Osteoblast (primary cell): ENCODE measurements around the gene NOTUM. TPM values are rescaled to one million over a fixed set of nuclear protein-coding genes. Genes with fewer than 3 reads are reported as not detected.

Source experiments
- DNase-seq: peaks from one replicate; pipeline ENCODE4 v3.0.0; 2011; ENCODE audit warnings: low spot score, mixed read lengths; ENCODE audit not compliant: insufficient read length; ENCODE audit errors: missing footprints
- H2AFZ ChIP-seq: 2 replicates; pipeline ENCODE4 v1.6.0; 2011; ENCODE audit warnings: mild to moderate bottlenecking, low read length
- H3K27ac ChIP-seq: 2 replicates; pipeline ENCODE4 v1.5.1; 2011; ENCODE audit warnings: mild to moderate bottlenecking, low read depth, low read length, moderate library complexity
- H3K27me3 ChIP-seq: 2 replicates; pipeline ENCODE4 v1.6.0; 2012; ENCODE audit warnings: mild to moderate bottlenecking, control low read depth, inconsistent platforms, low read length, moderate library complexity; ENCODE audit not compliant: insufficient read depth
- H3K36me3 ChIP-seq: 2 replicates; pipeline ENCODE4 v1.5.1; 2011; ENCODE audit warnings: mild to moderate bottlenecking, low read length, control low read depth, moderate library complexity; ENCODE audit not compliant: insufficient read depth
- H3K4me1 ChIP-seq: 2 replicates; pipeline ENCODE4 v1.5.1; 2011; ENCODE audit warnings: mild to moderate bottlenecking, low read length, control low read depth, moderate library complexity; ENCODE audit not compliant: insufficient read depth
- H3K4me2 ChIP-seq: 2 replicates; pipeline ENCODE4 v1.6.0; 2011; ENCODE audit warnings: mild to moderate bottlenecking, low read length; ENCODE audit not compliant: insufficient read depth
- H3K4me3 ChIP-seq: fragments of 200-600 bp; sonication (generic); 3 replicates; pipeline ENCODE4 v1.5.1; 2012; ENCODE audit warnings: mild to moderate bottlenecking, low read length, inconsistent platforms; ENCODE audit not compliant: insufficient read depth
- H3K79me2 ChIP-seq: 2 replicates; pipeline ENCODE4 v1.6.0; 2012; ENCODE audit warnings: mild to moderate bottlenecking, low read length, control low read depth, inconsistent platforms; ENCODE audit not compliant: insufficient read depth
- H3K9me3 ChIP-seq: 2 replicates; pipeline ENCODE4 v1.5.1; 2011; ENCODE audit warnings: low read depth, low read length, control low read depth
- H4K20me1 ChIP-seq: 2 replicates; pipeline ENCODE4 v1.6.0; 2012; ENCODE audit warnings: mild to moderate bottlenecking, low read length, control low read depth; ENCODE audit not compliant: insufficient read depth
- CTCF ChIP-seq: IDR thresholded peaks from 2 replicates; pipeline ENCODE4 v1.5.1; 2011; ENCODE audit warnings: mild to moderate bottlenecking, low read depth, low read length, moderate library complexity; ENCODE audit errors: extremely low read depth
- total RNA-seq: library from RNA; depleted of rRNA; stranded (reverse); fragments of >200 nt; gene quantifications from 2 replicates; pipeline ENCODE4 v1.2.3, GENCODE V29; 2012

The NOTUM gene
- total RNA-seq, 1 donor: 0.72 TPM

- Histone ChIP-seq H3K27ac (no peak within 1 kb of the TSS), H3K4me3 (peak within 1 kb of the TSS; percentile 82), H3K27me3 (no peaks in the 10 kb centered on the region), H3K4me2 (peak within 1 kb of the TSS; percentile 79), H3K4me1 (peaks cover 9% of the 10 kb centered on the region), H3K36me3 (peaks cover 47% of the 10 kb centered on the region), H4K20me1 (peaks cover 35% of the 10 kb centered on the region), H3K9me3 (no peaks in the 10 kb centered on the region), H3K79me2 (peaks cover 34% of the 10 kb centered on the region), H2AFZ (peak within 1 kb of the TSS; percentile 2)
- TF ChIP-seq CTCF: no peak
- DNase-seq: peak; percentile 100
Observed at GRCh38 chr17:81911277-81911961, 49.6 kb downstream of the NOTUM start, which contains the start of gene PCYT2. PCYT2 (minus strand) TSS chr17:81911399; CDS start chr17:81911355, 44 bp downstream.

GRCh38 chr17:81910840-81911276 lies 50.1 kb downstream of the NOTUM start:
- peak overlapping the region; percentile 82 for H3K4me3 ChIP-seq
- peaks cover 43% of the 10 kb centered on the region for H3K36me3 ChIP-seq
- DNase-seq: peak; percentile 96
- no peak overlapping the region for H3K27ac ChIP-seq
- no peaks in the 10 kb centered on the region for H3K9me3 ChIP-seq
- no peaks in the 10 kb centered on the region for H3K27me3 ChIP-seq
- TF ChIP-seq CTCF: no peak
- H3K79me2 ChIP-seq: peaks cover 29% of the 10 kb centered on the region
- H2AFZ ChIP-seq: peak overlapping the region; percentile 2
- H3K4me1 ChIP-seq: peaks cover 5% of the 10 kb centered on the region
- peak overlapping the region; percentile 79 for H3K4me2 ChIP-seq
- H4K20me1 ChIP-seq: peaks cover 31% of the 10 kb centered on the region

- peak; percentile 97 for DNase-seq
- Histone ChIP-seq H3K4me3 (peak overlapping the region; percentile 82), H2AFZ (peak overlapping the region; percentile 2), H3K4me2 (peak overlapping the region; percentile 79), H3K79me2 (peaks cover 22% of the 10 kb centered on the region), H3K9me3 (no peaks in the 10 kb centered on the region), H3K4me1 (peaks cover 5% of the 10 kb centered on the region), H3K36me3 (peaks cover 37% of the 10 kb centered on the region), H3K27me3 (no peaks in the 10 kb centered on the region), H4K20me1 (peaks cover 25% of the 10 kb centered on the region), H3K27ac (no peak overlapping the region)
- no peak for TF ChIP-seq CTCF
Observed at GRCh38 chr17:81909966-81910839, 50.8 kb downstream of the NOTUM start.

GRCh38 chr17:81909231-81909630 lies 51.8 kb downstream of the NOTUM start:
- Histone ChIP-seq H4K20me1 (peaks cover 16% of the 10 kb centered on the region), H3K4me3 (no peak overlapping the region), H3K4me2 (no peak overlapping the region), H3K27ac (no peak overlapping the region), H3K9me3 (no peaks in the 10 kb centered on the region), H3K27me3 (no peaks in the 10 kb centered on the region), H3K79me2 (peaks cover 13% of the 10 kb centered on the region), H3K4me1 (peaks cover 5% of the 10 kb centered on the region), H2AFZ (no peak overlapping the region), H3K36me3 (peaks cover 27% of the 10 kb centered on the region)
- TF ChIP-seq CTCF: no peak
- no peak for DNase-seq
